GM19043 (cell line): Measurements from ENCODE around the gene RPTOR.

ENCODE experiments used
- ATAC-seq: cut with Tn5 transposase; IDR thresholded peaks from one replicate; pipeline ENCODE4 v1.9.1; 2021; ENCODE audit warnings: low read depth; ENCODE audit not compliant: unreplicated experiment

Gene RPTOR

DNA sequence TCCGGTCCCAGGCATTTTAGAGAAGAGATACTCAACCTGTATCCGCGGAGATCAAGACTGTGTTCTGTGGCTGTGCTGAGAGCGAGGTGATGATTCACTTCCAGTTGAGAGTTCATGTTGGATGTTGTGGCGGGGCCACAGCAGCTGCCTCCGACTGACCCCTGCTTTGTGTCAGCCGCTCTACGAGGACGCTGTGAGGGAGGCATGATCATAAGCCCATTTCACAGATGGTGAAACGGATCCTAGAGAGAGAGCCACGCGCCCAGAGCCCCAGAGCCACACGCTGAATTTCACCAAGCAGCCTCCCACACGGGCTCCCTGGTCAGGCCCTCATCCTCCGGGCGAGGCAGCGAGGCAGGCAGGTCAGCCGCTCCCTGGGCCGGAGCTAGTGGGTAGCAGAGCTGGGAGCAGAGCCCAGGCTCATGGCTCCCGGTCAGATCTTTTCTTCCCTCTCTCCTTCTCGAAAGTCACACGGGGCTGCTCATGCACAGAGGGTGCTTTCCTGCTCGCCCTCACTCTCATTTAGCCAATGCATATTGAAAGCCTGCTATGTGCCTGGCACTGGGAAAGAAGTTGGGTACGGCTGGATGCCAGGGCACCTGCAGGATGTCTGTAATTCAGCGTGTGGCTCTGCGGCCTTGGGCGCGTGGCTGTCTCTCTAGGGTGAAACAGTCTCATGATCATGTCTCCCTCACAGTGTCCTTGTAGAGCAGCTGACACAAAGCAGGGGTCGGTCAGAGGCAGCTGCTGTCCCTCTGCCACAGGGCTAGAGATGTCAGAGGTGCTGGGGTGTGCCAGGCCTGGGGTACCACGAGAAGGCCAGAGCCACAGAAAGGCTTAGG, 291.4 kb downstream of the RPTOR start:
- no peak for ATAC-seq

DNA sequence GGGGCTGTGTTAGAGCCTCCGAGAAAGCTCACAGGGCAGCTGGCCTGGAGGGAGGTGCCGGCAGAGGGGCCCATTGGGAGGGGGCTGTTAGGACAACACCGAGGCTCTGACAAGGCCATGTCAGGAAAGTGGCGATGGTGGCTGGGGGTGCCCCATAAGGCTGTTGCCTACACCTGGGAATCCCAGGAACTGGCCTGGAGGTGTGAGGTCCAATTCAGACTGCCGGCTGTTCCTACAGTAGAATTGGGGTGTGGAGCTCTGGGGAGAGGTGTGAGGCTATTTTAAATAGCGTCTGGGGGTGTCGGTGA, 292.0 kb downstream of the RPTOR start:
- ATAC-seq = no peak

DNA sequence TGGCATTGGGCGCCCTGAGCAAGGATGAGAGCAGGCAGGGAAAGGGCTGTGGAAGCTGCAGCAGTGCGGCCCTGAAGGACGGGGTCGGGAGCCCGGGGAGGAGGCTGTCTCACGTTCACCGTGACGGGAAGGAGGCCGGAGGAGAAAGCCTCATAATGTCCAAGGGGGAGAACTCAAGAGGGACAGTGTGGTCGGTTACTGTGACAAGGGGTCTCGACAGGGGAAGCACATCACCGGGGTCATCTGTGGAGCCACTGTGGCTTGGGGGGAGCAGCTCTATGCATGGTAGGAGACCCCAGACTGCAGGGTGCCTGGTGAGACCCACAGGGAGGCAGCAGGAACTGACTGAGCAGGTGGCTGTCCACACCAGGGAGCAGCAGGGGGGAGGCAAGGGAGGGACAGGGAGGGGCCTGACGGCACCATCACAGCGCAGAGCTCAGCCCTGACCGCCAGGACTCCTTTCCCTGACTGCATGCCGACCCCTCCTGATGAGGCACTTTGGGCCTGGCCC, 292.4 kb downstream of the RPTOR start:
- no peak for ATAC-seq

DNA sequence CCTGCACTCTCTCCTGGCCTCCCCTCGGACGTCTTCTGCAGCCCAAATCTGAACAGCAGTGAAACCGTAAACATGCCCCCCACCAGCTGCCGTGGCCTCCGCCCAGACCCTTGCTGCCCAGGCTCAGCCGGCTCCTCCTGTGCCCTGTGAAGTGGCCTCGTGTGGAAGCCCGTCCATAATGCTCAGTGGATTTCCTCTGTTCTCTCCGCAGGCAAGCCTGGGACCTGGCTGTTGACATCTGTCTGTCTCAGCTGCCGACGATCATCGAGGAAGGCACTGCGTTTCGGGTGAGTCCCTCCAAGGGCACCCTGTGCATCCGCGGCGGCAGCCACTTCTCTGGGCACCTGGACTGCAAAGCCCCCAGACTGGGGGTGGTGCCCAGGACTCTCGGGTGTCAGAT, 293.1 kb downstream of the RPTOR start:
- no peak for ATAC-seq

DNA sequence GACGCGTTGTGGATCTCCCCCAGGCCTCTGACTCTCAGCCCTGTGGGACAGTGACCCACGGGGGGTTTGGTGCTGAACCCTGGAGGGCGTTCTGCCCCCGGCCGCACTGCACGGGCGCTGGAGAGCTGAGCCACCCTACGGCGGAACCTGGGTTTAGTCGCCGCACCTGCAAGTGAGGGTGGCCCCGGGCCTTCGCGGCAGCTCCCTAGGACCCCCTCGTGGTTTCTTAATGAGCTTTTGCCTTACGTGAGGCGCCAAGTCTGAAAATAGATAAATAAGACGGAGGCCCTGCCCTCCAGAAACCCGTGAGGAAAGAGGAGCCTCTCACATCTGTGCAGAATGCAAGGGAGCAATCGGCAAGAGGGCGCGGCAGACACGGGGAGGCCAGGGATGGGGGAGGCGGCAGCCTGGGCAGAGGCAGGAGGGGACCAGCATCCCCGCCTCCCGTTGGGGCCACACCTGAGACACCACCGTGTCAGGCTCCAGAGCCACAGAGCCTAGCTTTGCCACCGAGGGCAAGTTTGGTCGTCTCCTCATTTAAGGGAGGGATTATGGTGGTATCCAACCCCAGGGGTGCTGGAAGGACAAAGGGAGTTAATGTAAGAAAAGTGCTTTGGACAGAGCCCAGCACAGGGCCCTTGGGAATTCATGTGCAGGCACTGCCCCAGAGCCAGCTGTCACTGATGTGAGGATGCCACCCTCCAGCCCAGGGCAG, 293.8 kb downstream of the RPTOR start:
- no peak for ATAC-seq

DNA sequence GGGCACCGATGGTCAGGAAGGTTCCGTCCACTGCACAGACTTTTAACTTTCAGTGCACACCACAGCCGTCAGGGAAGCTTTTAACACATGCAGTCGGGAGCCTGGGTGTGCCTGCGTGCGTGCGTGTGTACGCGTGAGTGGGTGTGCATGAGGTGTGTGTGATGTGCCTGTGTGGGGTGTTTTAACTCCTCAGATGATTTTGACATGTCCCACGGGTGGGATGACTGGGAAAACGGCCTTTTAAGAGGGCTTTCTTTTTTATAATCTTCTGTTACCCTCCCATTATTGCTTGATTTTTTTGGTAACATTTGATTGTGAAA, 294.3 kb downstream of the RPTOR start:
- ATAC-seq = no peak

DNA sequence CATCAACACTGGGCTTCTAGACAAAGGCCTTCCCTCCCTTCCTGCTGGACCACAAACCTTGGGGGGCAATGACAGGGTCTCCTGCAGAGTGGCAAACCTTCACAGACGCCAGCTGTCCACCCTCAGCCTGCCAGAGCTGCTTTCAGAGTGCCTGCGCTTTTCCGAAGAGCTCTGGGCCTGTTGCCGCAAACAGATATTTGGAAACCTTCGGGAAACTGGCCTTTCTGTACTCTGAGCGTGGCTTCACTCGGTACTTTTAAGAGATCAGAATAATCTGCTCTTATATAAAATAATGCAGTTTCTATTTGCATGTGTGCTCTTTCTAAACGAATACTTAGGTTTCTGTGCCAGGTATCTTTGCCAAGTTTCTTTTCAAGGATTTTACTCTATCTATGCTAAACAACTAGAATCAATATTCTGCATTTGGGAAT, 294.9 kb downstream of the RPTOR start:
- no peak for ATAC-seq

DNA sequence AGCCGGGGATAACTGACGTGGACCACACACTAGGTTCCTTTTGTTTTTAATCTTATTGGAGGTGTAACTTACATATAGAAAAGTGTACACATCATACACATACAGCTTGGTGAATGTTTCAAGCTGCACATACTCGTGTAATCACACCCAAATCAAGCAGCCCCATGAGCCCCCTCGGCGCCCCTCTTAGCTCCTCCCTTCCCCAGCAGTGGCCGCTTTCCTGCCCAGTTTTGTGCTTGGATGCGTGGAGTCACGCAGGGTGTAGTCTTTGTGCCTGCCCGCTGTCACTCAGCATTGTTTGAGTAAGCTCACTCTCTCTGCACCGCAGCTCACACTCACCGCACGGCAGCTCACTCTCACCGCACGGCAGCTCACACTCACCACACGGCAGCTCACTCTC, 295.3 kb downstream of the RPTOR start:
- no peak for ATAC-seq

DNA sequence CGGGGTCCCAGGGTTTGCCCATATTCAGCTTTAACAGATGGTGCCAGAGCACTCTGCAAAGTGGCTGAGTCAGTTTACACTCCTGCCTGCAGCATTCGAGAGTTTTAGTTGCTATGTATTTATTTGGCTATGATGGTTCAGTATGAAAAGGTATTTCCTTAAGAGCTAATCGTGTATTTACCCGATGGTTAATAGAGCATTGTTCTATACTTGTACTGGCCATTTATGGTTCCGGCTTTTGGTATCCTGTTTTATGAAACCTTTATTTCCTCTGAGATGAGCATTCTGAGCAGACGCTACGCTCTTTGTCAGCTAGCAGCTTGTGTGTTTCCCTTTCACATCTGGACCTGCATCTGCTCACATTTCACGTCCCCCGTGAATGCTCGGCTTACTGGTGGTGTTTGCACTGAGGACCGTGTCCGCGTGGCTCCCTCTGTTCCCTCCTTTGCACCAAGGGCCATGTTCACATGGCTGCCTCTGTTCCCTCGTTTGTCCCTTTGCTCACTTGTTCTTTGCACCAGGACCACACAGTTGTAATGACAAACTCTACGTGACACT, 297.9 kb downstream of the RPTOR start:
- ATAC-seq = no peak

DNA sequence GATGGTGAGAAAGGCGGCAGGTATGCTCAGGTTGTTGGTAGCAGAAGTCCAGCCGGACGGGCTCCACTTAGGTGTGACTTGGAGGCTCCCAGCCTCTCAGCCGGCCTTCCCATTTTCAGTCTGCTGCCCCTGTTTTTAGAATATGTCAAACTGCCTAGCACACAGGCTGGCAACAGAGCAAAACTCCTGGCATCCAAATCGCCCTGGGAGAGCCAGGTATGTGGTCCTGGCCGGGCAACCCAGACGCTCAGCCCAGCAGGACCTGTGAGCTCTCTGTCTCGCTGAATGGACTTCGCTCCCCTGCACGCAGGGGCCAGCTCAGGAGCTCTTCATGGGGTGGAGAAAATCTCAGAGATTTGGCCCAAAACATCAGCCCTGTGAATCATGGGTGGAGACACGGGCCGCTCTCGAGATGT, 299.1 kb downstream of the RPTOR start:
- no peak for ATAC-seq

DNA sequence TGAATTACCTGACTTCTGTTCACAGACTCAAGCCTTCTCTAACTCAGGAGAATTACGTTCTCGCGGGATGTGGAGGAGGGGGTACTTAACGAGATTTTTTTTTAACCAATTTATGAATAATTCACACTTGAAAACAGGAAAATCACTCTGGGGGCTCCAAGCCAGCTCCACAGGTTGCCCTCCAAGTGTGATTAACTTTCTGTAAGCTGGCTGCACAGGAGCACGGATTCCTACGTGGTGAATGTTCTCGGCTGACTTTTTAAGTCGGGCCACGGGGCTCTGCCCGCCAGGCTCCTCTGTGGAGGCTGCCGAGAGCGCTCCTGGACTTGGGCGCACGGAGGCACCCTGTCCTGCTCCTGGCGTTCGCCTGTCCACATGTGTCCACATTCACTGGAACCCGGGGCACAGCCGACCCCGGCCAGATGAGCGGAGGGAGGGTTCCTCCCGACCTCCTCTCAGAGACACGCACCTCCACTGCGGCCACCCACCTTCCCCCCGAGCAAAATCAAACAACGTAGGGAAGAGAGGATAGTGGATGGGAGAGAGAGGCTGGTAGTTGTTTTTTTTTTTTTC, 299.9 kb downstream of the RPTOR start:
- no peak for ATAC-seq

DNA sequence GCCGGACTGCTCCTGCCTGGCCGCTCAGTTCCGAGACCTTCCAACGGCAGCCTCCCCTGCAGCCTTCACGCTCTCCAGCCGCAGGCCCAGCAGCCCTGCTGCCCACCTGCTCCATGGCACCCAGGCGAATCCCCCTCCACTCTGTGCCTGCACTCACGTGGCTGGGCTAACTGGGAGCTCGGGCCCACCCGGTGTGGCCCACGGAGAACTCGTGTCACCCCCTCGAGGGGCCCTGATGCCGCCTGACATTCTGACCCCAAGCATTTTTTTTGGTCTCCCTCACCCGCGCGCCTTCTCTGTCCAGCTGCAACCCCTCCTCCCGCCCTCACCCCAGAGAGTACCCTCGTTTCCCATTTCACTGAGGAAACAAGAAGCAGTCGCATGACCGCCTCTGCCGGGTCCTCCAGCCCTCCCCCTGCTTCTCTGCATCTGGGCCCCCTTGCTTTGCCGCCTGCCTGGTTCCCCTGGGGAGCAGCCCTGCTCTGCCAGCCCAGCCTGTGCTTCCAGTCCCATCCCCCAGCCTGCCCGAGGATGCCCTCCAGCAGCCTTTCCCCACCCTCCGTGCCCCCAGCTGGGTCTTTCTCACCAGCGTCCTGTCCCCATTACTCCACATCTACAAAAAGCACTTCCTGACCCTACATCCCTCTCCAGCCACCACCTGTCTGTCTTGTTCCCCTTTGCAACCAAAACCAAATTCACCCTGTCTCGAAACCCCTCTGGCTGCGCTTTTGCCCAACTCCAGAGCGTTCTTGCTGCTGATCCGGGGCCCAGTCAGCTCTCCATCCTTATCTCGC, 300.6 kb downstream of the RPTOR start:
- ATAC-seq = no peak

DNA sequence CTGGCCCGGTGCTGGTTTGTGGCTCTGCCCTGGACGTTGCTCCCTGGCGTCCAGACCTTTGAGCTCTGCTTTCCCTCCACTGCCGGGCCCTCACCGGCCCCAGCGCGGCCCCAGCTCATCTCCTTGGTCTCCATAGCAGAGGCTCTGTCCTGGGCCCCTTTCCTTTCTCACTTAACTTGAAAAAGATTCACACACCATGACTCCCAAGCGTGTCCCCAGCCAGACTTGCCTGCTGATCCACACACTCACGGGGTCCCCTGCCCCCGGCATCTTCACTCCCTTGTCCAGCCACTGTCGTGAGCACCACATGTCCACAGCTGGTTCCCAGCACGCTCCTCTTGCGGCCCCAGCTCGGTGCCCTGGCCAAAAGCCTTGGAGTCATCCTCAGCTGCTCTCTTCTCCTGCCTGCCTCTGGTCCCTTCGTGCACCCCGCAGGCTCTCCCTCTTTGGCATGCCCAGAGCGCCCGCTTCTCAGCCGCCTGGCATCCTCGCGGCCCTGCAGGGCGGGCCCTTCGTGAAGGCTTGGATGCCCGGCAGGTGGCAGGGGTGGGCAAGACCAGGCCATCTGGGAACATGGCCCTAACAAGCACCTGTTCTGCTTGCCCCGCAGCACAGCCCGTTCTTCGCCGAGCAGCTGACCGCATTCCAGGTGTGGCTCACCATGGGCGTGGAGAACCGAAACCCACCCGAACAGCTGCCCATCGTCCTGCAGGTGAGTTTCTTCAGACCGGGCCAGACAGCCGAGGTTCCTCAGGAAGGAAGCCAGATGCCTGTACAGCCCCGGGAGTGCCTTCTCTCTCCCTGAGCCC, 301.4 kb downstream of the RPTOR start:
- no peak for ATAC-seq

DNA sequence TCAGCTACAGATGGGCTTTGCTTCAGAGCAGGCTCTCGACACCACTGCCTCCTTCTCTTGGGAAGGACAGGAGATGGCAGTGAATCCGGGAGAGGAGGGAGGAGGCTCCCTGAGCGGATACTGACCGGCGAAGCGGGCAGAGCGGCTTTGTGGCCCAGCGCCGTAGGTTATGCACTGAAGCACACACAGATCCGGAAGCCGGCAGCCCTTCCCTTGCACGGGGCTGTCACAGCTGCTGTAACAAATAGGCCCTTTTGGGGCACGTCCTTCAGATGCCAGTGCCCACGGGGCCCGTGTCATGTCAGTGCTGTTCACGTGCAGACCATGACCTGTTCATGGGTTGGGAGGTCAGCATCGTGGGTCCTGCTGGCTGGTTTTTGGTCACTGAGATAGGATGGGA, 302.3 kb downstream of the RPTOR start:
- ATAC-seq = no peak

DNA sequence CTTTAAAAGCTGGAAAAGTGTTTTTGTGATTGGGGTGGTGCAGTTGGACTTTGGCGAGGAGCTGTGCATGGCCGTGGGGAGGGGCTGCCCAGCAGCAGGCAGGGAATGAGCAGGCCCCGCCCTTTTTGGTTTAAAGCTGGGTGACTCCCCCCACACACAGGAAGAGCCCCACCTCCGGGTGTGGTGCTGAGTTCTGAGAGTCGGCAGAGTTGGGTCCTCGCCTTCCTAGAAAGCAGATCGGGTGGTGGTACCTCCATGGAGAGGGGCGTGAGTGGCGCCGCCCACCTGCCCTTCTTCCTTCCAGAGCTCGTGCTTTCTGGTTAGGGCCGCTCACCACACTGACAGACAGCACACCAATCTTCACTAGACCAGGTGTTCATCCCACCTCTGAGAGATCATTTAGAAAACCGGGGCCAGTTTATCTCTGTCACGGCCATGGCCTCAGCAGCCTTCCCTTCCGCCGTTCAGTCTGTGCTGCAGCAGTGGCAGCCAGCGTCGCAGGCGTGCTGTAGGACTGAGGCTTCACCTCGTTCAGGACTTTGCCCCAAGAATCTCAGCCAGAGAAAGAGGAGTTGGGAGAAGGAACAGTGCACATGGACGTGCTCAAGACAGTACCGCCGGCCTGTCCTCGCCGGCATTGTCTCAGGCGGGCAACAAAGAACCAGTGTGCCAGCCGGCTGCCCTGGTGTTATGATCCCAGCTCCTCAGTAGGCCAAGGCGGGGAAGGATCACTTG, 303.0 kb downstream of the RPTOR start:
- no peak for ATAC-seq

DNA sequence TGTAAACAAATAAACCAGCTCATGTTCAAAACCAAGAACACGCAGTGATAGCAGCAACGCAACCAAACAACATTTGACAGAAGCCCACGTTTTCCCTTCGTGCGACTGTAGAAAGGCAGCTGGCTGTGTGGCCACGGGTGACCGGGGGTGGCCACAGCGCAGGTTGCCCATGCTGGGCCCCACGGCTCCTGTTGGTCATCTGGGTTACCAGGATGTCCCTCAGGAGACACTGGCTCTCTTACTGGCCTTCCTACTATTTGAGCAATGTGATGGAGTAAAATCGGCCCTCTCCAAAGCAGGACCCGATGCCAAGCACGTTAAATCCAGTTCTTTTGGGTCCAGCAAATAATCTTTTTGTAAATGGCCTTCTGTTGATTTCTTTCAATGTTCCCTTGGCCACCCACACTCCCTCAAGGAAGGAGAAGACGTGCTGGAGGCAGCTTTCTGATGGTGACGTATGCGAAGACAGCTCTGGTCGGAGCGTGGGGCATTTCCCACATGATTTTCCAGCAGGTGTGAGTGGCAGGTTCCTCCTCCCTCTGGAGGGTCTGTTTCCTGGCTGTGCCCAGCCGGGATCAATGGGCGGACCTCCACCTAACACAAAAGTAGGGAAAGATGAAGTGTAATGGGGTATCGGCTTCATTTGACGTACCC, 303.9 kb downstream of the RPTOR start:
- ATAC-seq = no peak

DNA sequence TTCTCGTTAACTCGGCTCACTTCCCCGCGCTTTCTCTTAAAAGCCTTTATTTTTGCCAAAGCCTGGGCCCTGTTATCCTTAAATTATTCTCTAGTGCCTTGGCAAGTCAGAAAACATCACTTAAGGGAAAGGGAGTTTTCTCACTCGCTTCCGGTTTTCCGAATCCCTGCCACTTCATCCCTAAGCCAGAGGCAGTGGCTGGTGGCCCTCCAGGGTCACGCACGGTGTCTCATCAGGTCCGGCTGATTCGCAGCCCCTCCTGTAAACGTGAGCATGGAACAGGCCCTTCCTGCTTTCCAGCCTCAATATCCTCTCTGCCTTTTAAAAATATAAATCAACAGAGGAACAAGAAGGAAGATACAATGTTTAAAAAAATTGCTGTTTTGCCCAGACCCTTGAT, 304.5 kb downstream of the RPTOR start:
- no peak for ATAC-seq

DNA sequence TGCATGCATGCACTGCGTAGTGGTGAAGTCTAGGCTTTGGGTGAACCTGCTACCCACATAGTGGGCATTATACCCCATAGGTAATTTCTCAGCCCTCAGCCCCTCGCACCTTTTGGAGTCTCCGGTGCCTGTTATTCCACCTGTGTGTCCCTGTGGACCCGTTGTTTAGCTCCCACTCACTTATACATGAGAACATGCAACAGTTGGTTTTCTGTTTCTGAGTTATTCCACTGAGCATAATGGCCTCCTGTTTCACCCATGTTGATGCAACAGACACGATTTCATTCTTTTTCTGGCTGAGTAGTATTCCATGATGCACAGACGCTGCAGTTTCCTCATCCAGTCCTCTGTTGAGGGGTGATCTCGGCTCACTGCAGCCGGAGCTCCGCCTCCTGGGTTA, 305.5 kb downstream of the RPTOR start:
- no peak for ATAC-seq

DNA sequence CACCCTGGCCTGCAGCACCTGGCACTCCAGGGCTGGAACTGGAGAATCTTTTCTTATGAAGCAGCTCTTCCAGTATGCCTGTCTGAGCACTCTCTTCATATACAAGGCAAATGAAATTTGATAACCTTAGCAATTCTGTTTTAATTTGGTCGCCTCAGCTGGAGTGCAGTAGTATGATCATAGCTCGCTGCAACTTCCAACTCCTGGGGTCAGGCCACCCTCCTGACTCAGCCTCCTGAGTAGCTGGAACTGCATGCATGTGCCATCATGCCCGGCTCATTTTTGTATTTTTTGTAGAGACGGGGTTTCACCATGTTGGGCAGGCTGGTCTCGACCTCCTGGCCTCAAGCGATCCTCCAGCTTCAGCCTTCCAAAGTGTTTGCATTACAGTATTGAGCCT, 306.2 kb downstream of the RPTOR start:
- ATAC-seq = no peak
